ENCODE measurements around the gene MPRIP. TPM values are rescaled to one million over a fixed set of nuclear protein-coding genes. Genes with fewer than 3 reads are reported as not detected.

Gene MPRIP
- total RNA-seq, 4 donors from 2014 or later, result 130 to 244 (median 155) TPM

GRCh38 chr17:17216236-17216635 lies 174.0 kb downstream of the MPRIP start:
- no peaks in the 10 kb centered on the region for H3K4me1 ChIP-seq
- H3K4me3 ChIP-seq (replicated peaks in 1 of 3), result no peak overlapping the region
- TF ChIP-seq POLR2A (IDR thresholded peaks at IDR 0.05) (no peak), CTCF (IDR thresholded peaks at IDR 0.05) (no peak)
- no peaks in the 10 kb centered on the region for H3K9me3 ChIP-seq
- WGBS, 2 donors, result 84 to 90% methylated on average over 5 to 9 of the region's 17 CpGs
- no peaks in the 10 kb centered on the region for H3K27me3 ChIP-seq
- DNase-seq, result no peak
- H3K27ac ChIP-seq, result no peak overlapping the region
- H3K36me3 ChIP-seq, result peaks cover 78 to 81% of the 10 kb centered on the region in 2 donors
- intact Hi-C loops (cut with DNase I), result no loop called here

GRCh38 chr17:17216776-17217175 lies 174.5 kb downstream of the MPRIP start:
- intact Hi-C loops (cut with DNase I), result no loop called here
- Histone ChIP-seq H3K4me3 (replicated peaks in 1 of 3) (no peak overlapping the region), H3K36me3 (peaks cover 83 to 86% of the 10 kb centered on the region in 2 donors), H3K4me1 (no peaks in the 10 kb centered on the region), H3K9me3 (no peaks in the 10 kb centered on the region), H3K27me3 (no peaks in the 10 kb centered on the region), H3K27ac (no peak overlapping the region)
- DNase-seq, result peak; percentile 74 to 79
- 78 to 84% methylated on average over 16 of the region's 16 CpGs for WGBS, 2 donors
- TF ChIP-seq POLR2A (IDR thresholded peaks at IDR 0.05) (no peak), CTCF (IDR thresholded peaks at IDR 0.05) (peak in 2 of 6 experiments; percentile 30 to 32)

GRCh38 chr17:17217995-17218394 lies 175.7 kb downstream of the MPRIP start:
- Histone ChIP-seq H3K4me1 (no peaks in the 10 kb centered on the region), H3K9me3 (no peaks in the 10 kb centered on the region), H3K27ac (no peak overlapping the region), H3K27me3 (no peaks in the 10 kb centered on the region), H3K4me3 (replicated peaks in 1 of 3) (no peak overlapping the region), H3K36me3 (peaks cover 86 to 89% of the 10 kb centered on the region in 2 donors)
- WGBS, 2 donors, result 92 to 95% methylated on average over 3 of the region's 3 CpGs
- TF ChIP-seq POLR2A (IDR thresholded peaks at IDR 0.05), result no peak
- no peak for TF ChIP-seq CTCF (IDR thresholded peaks at IDR 0.05)
- DNase-seq, result no peak
- intact Hi-C loops (cut with DNase I), result no loop called here

- intact Hi-C loops (cut with DNase I), result no loop called here
- H3K4me1 ChIP-seq, result no peaks in the 10 kb centered on the region
- no peak for TF ChIP-seq CTCF (IDR thresholded peaks at IDR 0.05)
- no peaks in the 10 kb centered on the region for H3K27me3 ChIP-seq
- peaks cover 84 to 93% of the 10 kb centered on the region in 2 donors for H3K36me3 ChIP-seq
- H3K27ac ChIP-seq, result no peak overlapping the region
- no peak overlapping the region for H3K4me3 ChIP-seq (replicated peaks in 1 of 3)
- WGBS, 2 donors, result 93 to 95% methylated on average over 8 of the region's 8 CpGs
- DNase-seq, result no peak
- H3K9me3 ChIP-seq, result no peaks in the 10 kb centered on the region
Observed at GRCh38 chr17:17220529-17220928, 178.3 kb downstream of the MPRIP start.

- H3K36me3 ChIP-seq, result peaks cover 84 to 94% of the 10 kb centered on the region in 2 donors
- no peak overlapping the region for H3K4me3 ChIP-seq (replicated peaks in 1 of 3)
- TF ChIP-seq POLR2A (IDR thresholded peaks at IDR 0.05), result no peak
- TF ChIP-seq CTCF (IDR thresholded peaks at IDR 0.05), result no peak
- DNase-seq, result no peak
- 93 to 96% methylated on average over 20 to 22 of the region's 22 CpGs for WGBS, 2 donors
- no peaks in the 10 kb centered on the region for H3K9me3 ChIP-seq
- no peaks in the 10 kb centered on the region for H3K4me1 ChIP-seq
- no peaks in the 10 kb centered on the region for H3K27me3 ChIP-seq
- H3K27ac ChIP-seq, result no peak overlapping the region
- intact Hi-C loops (cut with DNase I), result no loop called here
Observed at GRCh38 chr17:17221329-17221728, 179.1 kb downstream of the MPRIP start.
